Keratinocyte (primary cell): Measurements from ENCODE around the gene SSBP1. TPM values are rescaled to one million over a fixed set of nuclear protein-coding genes. Genes with fewer than 3 reads are reported as not detected.
"Not testable (repeated sequence)": the region's sequence is repeated elsewhere in the genome, so short reads cannot be mapped to it uniquely, and the experiment has no call there.

ENCODE experiments used
- DNase-seq: peaks from one replicate; pipeline ENCODE4 v3.0.0-alpha.2; 2011; ENCODE audit warnings: low read depth, missing footprints, low spot score
- FAIRE-seq: peaks from 2 replicates; lab custom pipeline; 2011; peaks lifted over from hg19 to GRCh38; lab: Jason Lieb, UNC
- H2AFZ ChIP-seq: 2 replicates; pipeline ENCODE4 v1.6.0; 2012; ENCODE audit warnings: low read length, control low read depth, inconsistent platforms; ENCODE audit not compliant: control insufficient read depth
- H3K27ac ChIP-seq: 2 replicates; pipeline ENCODE4 v1.5.1; 2011; ENCODE audit warnings: low read length; ENCODE audit not compliant: control insufficient read depth, insufficient read depth
- H3K27me3 ChIP-seq: 3 replicates; pipeline ENCODE4 v1.6.0; 2011; ENCODE audit warnings: low read length; ENCODE audit not compliant: control insufficient read depth, insufficient read depth; ENCODE audit errors: extremely low read depth
- H3K36me3 ChIP-seq, 2 experiments: 2 replicates in 1 of 2; 3 replicates in 1 of 2; pipeline ENCODE4 v1.5.1; 2011; ENCODE audit warnings: low read length in 2 of 2, mild to moderate bottlenecking in 1 of 2; ENCODE audit not compliant: control insufficient read depth in 2 of 2, insufficient read depth in 2 of 2; ENCODE audit errors: extremely low read depth in 1 of 2
- H3K4me1 ChIP-seq: 3 replicates; pipeline ENCODE4 v1.5.1; 2011; ENCODE audit warnings: low read length; ENCODE audit not compliant: control insufficient read depth, insufficient read depth; ENCODE audit errors: extremely low read depth
- H3K4me2 ChIP-seq: 3 replicates; pipeline ENCODE4 v1.6.0; 2011; ENCODE audit warnings: low read depth, low read length; ENCODE audit not compliant: control insufficient read depth, insufficient read depth; ENCODE audit errors: extremely low read depth
- H3K4me3 ChIP-seq, 3 experiments: fragments of 200-600 bp in 1 of 3; sonication (generic) in 1 of 3; 2 replicates in 2 of 3; 3 replicates in 1 of 3; pipeline ENCODE4 v1.5.1; 2011 to 2016; ENCODE audit warnings: low read length in 3 of 3, mild to moderate bottlenecking in 3 of 3, control low read depth in 2 of 3, inconsistent platforms in 1 of 3, low read depth in 1 of 3, mixed read lengths in 1 of 3, mixed run types in 1 of 3, moderate library complexity in 1 of 3; ENCODE audit not compliant: control insufficient read depth in 2 of 3, insufficient read depth in 2 of 3; ENCODE audit errors: extremely low read depth in 1 of 3
- H3K79me2 ChIP-seq: 2 replicates; pipeline ENCODE4 v1.6.0; 2012; ENCODE audit warnings: low read length; ENCODE audit not compliant: control insufficient read depth, insufficient read depth
- H3K9ac ChIP-seq: 3 replicates; pipeline ENCODE4 v1.6.0; 2011; ENCODE audit warnings: low read length; ENCODE audit not compliant: control insufficient read depth, insufficient read depth; ENCODE audit errors: extremely low read depth
- H3K9me1 ChIP-seq: 3 replicates; pipeline ENCODE4 v1.6.0; 2011; ENCODE audit warnings: low read length; ENCODE audit not compliant: control insufficient read depth, insufficient read depth; ENCODE audit errors: extremely low read depth
- H3K9me3 ChIP-seq: 2 replicates; pipeline ENCODE4 v1.5.1; 2012; ENCODE audit warnings: low read depth, low read length; ENCODE audit not compliant: control insufficient read depth
- H4K20me1 ChIP-seq: 3 replicates; pipeline ENCODE4 v1.6.0; 2011; ENCODE audit warnings: low read length; ENCODE audit not compliant: control insufficient read depth, insufficient read depth; ENCODE audit errors: extremely low read depth
- EZH2 ChIP-seq: IDR thresholded peaks from one replicate; pipeline ENCODE4 v1.6.1; 2012; ENCODE audit warnings: inconsistent platforms, mild to moderate bottlenecking, low read length, moderate library complexity
- dilution Hi-C: fragments of 300-500 bp; cut with MboI; formaldehyde crosslinking; loops from one replicate; pipeline ENCODE4 v1.7.0; 2020; ENCODE audit warnings: low sequenced_read_pairs; ENCODE audit not compliant: extremely low pct_ligation_motif_present
- polyA minus RNA-seq, 3 experiments: library from RNA; depleted of rRNA, polyadenylated mRNA; stranded (reverse); fragments of >200 nt; gene quantifications; 1 replicate in 1 of 3; 2 replicates in 1 of 3; 3 replicates in 1 of 3; pipeline ENCODE4 v1.2.3, GENCODE V29; 2011
- polyA plus RNA-seq, 5 experiments: library from polyadenylated mRNA; depleted of rRNA in 3 of 5; stranded (reverse) in 3 of 5; stranded (forward) in 1 of 5; unstranded in 1 of 5; fragments of >200 nt; gene quantifications; 1 replicate in 1 of 5; 2 replicates in 3 of 5; 3 replicates in 1 of 5; pipeline versions ENCODE4 v1.2.1 to v1.2.3, GENCODE V29; 2011 to 2012; ENCODE audit warnings: missing spikeins in 2 of 5, low read depth in 1 of 5, low replicate concordance in 1 of 5
- TF ChIP-seq, protein P1 (sequence below), 3 experiments: IDR thresholded peaks in 1 of 3; conservative IDR thresholded peaks in 1 of 3; optimal IDR thresholded peaks in 1 of 3; 2 replicates in 2 of 3; 3 replicates in 1 of 3; pipeline versions ENCODE3 to v1.5.1; 2011; ENCODE audit warnings: low read length in 3 of 3, mild to moderate bottlenecking in 3 of 3, moderate library complexity in 2 of 3, control low read depth in 1 of 3, inconsistent platforms in 1 of 3; ENCODE audit not compliant: insufficient read depth in 2 of 3; ENCODE audit errors: extremely low read depth in 1 of 3

Gene SSBP1, protein sequence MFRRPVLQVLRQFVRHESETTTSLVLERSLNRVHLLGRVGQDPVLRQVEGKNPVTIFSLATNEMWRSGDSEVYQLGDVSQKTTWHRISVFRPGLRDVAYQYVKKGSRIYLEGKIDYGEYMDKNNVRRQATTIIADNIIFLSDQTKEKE
- 127 to 244 TPM (median 230 TPM) in 3 replicates for polyA plus RNA-seq
- 49.2 TPM for polyA plus RNA-seq (2011; ENCODE audit: low read depth)
- 176 and 226 TPM in 2 replicates for polyA plus RNA-seq (2011; cell fraction: cytosol; rRNA removed)
- 124 and 160 TPM in 2 replicates for polyA plus RNA-seq (2011; cell fraction: nucleus; rRNA removed)
- polyA plus RNA-seq (2012; ENCODE audit: low replicate concordance): 164 and 317 TPM in 2 replicates
- 13.3 to 76.6 TPM (median 35.4 TPM) in 3 replicates for polyA minus RNA-seq
- 50.1 TPM for polyA minus RNA-seq (2011; cell fraction: cytosol; rRNA and poly(A)+ RNA removed)
- polyA minus RNA-seq (2011; cell fraction: nucleus; rRNA and poly(A)+ RNA removed): 30.2 and 53.3 TPM in 2 replicates

DNA sequence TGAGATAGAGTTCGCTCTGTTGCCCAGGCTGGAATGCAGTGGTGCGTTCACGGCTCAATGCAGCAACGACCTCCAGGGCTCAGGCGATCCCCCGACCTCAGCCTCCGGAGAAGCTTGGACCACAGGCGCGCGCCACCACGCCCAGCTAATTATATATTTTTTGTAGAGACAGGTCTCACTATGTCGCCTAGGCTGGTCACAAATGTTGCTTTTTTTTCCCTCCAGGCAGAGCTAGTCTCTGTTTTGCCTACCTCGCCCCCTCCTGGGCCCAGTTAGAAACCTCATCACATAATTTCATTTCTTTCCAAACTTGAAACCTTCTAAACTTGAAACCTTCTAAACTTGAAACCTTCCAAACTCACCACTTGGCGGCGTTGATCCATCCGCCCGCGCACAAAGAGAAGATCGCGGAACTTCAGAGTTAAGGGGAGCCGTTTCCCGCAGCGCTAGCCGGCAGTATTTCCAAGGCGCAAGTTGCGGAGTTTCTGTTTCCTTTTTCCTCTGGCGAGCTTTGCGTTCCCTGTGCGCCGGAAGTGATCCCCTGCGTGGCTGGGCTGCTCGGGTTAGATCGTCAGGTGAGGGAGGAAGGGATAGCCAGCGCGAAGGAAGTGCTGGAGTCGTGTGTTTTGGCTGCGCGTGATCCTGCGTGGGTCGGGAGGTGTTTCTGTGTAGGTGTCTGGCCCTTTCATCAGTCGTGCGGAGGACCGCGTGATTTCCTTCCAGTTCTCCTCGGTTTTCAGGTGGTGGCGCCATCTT, at the start of gene SSBP1:
SSBP1 (plus strand) TSS at position 523 of the 756 bp plus-strand sequence. CDS start 809 bp downstream, outside the sequence.
- dilution Hi-C loops: no loop called here
- TF ChIP-seq, protein P1, sequence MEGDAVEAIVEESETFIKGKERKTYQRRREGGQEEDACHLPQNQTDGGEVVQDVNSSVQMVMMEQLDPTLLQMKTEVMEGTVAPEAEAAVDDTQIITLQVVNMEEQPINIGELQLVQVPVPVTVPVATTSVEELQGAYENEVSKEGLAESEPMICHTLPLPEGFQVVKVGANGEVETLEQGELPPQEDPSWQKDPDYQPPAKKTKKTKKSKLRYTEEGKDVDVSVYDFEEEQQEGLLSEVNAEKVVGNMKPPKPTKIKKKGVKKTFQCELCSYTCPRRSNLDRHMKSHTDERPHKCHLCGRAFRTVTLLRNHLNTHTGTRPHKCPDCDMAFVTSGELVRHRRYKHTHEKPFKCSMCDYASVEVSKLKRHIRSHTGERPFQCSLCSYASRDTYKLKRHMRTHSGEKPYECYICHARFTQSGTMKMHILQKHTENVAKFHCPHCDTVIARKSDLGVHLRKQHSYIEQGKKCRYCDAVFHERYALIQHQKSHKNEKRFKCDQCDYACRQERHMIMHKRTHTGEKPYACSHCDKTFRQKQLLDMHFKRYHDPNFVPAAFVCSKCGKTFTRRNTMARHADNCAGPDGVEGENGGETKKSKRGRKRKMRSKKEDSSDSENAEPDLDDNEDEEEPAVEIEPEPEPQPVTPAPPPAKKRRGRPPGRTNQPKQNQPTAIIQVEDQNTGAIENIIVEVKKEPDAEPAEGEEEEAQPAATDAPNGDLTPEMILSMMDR (optimal IDR thresholded peaks at IDR 0.05 in 1 of 3, IDR thresholded peaks at IDR 0.05 in 1 of 3, conservative IDR thresholded peaks at IDR 0.05 in 1 of 3; ENCODE audit: extremely low read depth in 1 of 3, insufficient read depth in 2 of 3, low read length in 3 of 3): peak; percentile 62 to 86 (median 70)
- no peak for TF ChIP-seq EZH2
- DNase-seq: peak; percentile 57

DNA sequence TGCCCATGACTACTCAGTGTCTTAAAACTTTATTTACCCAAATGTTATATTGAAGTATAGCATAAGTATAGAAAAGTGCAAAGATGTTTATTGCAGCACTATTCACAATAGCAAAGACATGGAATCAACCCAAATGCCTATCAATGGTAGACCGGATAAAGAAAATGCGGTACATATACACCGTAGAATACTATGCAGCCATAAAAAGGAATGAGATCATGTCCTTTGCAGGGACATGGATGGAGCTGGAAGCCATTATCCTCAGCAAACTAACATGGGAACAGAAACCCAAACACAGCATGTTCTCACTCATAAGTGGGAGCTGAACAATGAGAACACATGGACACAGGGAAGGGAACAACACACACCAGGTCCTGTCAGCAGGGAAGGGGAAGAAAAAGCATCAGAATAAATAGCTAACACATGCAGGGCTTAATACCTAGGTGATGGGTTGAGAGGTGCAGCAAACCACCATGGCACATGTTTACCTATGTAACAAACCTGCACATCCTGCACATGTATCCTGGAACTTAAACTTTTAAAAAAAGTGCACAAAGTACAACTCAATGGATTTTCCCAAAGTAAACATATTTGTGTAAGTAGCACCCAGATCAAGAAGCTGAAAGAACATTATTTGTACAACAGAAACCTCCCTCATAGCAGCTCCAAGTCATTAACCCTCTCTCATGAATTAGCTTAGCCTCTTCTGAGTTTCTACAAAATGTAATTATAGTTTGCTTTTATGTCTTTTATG, 48.9 kb upstream of the SSBP1 start:
- H3K9ac ChIP-seq, FAIRE-seq, H3K27me3 ChIP-seq, H3K9me3 ChIP-seq, H3K79me2 ChIP-seq, H3K27ac ChIP-seq, H4K20me1 ChIP-seq, H3K9me1 ChIP-seq, H2AFZ ChIP-seq, H3K4me2 ChIP-seq, DNase-seq, dilution Hi-C loops, H3K36me3 ChIP-seq, H3K4me3 ChIP-seq, H3K4me1 ChIP-seq: not testable (repeated sequence)

More for the DNA sequence above, at the start of gene SSBP1:
- Histone ChIP-seq H4K20me1 (no peaks in the 10 kb centered on the region), H3K4me3 (peak within 1 kb of the TSS; percentile 94 to 100 (median 96)), H3K36me3 (peaks cover 8 to 9% of the 10 kb centered on the region in 2 experiments), H3K4me1 (peaks cover 16% of the 10 kb centered on the region), H3K79me2 (peaks cover 37% of the 10 kb centered on the region), H3K27me3 (no peaks in the 10 kb centered on the region), H3K9me1 (no peaks in the 10 kb centered on the region), H2AFZ (peak within 1 kb of the TSS; percentile 96), H3K9ac (peak within 1 kb of the TSS; percentile 91), H3K4me2 (peak within 1 kb of the TSS; percentile 93), H3K9me3 (no peaks in the 10 kb centered on the region), H3K27ac (peak within 1 kb of the TSS; percentile 87)
- no peak for FAIRE-seq
